Endometrial microvascular endothelial cells (primary cell): ENCODE results near the gene PORCN. TPM values are rescaled to one million over a fixed set of nuclear protein-coding genes. Genes with fewer than 3 reads are reported as not detected.

Experiments
- in situ Hi-C: cut with HindIII; loops from 2 replicates; pipeline ENCODE4 v1.10.0; 2017; ENCODE audit warnings: low sequenced_read_pairs, low pct_unique_long_range_greater_than_20kb; ENCODE audit errors: inconsistent ontology term
- total RNA-seq: library from RNA; depleted of rRNA; stranded (reverse); fragments of >200 nt; gene quantifications from one replicate; pipeline ENCODE4 v1.2.3, GENCODE V29; 2015; ENCODE audit errors: inconsistent ontology term

The PORCN gene
- total RNA-seq = 17.7 TPM

GRCh38 chrX:48508400-48509244 lies at the start of gene PORCN:
PORCN (plus strand) TSS chrX:48508992; CDS start chrX:48509821, 829 bp downstream.
- in situ Hi-C loops = no loop called here

GRCh38 chrX:48459483-48459882 lies 49.3 kb upstream of the PORCN start:
- in situ Hi-C loops = no loop called here

- in situ Hi-C loops = no loop called here
Observed at GRCh38 chrX:48460031-48460430, 48.8 kb upstream of the PORCN start.

- in situ Hi-C loops = no loop called here
Observed at GRCh38 chrX:48460606-48461005, 48.2 kb upstream of the PORCN start.

- in situ Hi-C loops = no loop called here
Observed at GRCh38 chrX:48461830-48462229, 47.0 kb upstream of the PORCN start.

- in situ Hi-C loops = no loop called here
Observed at GRCh38 chrX:48465336-48465933, 43.4 kb upstream of the PORCN start.

- in situ Hi-C loops = no loop called here
Observed at GRCh38 chrX:48466696-48467095, 42.1 kb upstream of the PORCN start.

GRCh38 chrX:48467281-48467761 lies 41.5 kb upstream of the PORCN start:
- in situ Hi-C loops = no loop called here

GRCh38 chrX:48468247-48468671 lies 40.5 kb upstream of the PORCN start:
- in situ Hi-C loops = no loop called here

- in situ Hi-C loops = no loop called here
Observed at GRCh38 chrX:48468693-48469691, 39.8 kb upstream of the PORCN start.

GRCh38 chrX:48470110-48470832 lies 38.5 kb upstream of the PORCN start, which contains the start of gene SLC38A5:
SLC38A5 (minus strand) TSS chrX:48470260; CDS start chrX:48467924, 2,336 bp downstream.
- in situ Hi-C loops = no loop called here

- in situ Hi-C loops = no loop called here
Observed at GRCh38 chrX:48470833-48471118, 38.0 kb upstream of the PORCN start.

GRCh38 chrX:48471504-48471903 lies 37.3 kb upstream of the PORCN start:
- in situ Hi-C loops = no loop called here

GRCh38 chrX:48472225-48472624 lies 36.6 kb upstream of the PORCN start:
- in situ Hi-C loops = no loop called here

- in situ Hi-C loops = no loop called here
Observed at GRCh38 chrX:48472851-48473703, 35.7 kb upstream of the PORCN start.

- in situ Hi-C loops = no loop called here
Observed at GRCh38 chrX:48473704-48473990, 35.1 kb upstream of the PORCN start.

GRCh38 chrX:48474127-48474526 lies 34.7 kb upstream of the PORCN start:
- in situ Hi-C loops = no loop called here

- in situ Hi-C loops = no loop called here
Observed at GRCh38 chrX:48474581-48474980, 34.2 kb upstream of the PORCN start.
